Measurements from ENCODE around the gene TMEM207.

Gene TMEM207

DNA sequence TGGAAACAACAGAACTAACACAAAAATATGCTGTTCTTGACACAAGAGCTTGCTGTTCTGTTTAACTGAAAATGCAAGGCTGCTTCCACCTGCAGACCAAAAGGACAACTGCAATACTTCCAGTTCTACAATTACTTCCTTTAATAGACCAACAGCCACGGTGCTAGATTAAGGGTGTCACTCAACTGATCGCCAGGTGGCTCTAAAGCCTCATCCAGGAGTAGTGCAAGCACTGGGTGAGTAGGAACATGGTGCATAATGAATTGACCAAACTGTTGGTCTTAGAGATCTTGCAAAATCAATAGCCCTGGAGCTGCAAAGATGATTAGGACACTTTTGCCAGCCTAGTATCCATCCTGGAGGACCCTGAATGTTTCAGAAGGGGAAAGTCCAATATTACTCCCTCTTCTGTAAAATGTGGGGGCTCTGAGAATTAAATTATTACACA lies 65.4 kb downstream of the TMEM207 start:
- peak; percentile 48 to 91 for DNase-seq

DNA sequence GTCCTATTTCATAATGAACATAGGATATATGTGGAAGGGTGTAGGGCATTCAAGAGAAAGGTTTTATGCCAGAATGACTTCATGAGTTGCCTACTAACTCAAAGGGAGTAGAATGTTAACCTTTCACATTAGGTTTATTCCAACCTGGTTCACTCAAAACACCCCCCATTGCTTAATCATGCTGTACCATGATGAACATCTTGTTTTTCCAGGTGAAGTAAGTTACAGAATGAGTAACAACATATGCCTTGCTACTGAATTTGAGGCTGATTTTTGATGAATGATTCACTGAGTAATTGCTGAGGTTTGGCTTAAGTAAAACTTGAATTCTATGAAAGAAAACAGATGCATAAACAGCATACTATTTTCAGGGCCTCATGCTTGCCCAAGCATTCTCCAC lies 67.6 kb downstream of the TMEM207 start:
- DNase-seq = no peak

DNA sequence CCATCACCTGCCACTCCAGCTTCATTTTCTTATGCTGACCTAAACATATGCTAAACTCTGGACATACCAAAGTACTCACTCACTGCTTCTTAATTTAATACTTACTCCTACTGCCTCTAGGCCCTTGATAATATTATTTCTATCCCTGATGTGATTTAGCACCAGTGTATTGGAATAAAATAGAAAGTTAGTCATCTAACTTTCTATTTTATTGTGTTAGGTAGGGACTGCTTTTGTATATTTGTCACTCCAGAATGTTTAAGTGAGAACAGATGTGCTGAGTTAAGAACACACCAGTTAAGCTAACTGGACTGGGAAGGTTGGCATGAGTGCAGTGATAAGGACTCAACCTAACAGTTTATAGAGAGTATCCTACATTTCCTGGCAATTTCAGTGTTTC lies 68.3 kb downstream of the TMEM207 start:
- no peak for DNase-seq

DNA sequence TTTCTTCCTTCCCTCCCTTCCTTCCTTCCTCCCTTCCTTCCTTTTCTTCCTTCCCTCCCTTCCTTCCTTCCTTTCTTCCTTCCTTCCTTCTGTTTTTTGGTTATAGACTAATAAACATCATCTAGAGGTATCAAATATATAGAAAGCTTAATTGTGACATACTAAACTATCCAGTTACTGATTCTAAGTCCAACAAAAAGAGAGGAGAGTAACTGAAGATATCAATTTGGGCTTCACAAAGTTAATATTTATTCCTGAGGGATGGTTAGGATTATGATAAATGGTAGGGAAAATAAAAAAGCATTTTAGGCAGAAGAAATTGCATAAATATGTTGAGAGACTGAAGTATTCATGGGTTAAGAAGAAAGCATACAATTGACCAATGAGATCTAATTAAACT lies 69.5 kb downstream of the TMEM207 start:
- no peak for DNase-seq

Data from SW 1271 (cell line).